HepG2 (cell line): ENCODE data around the gene SMURF2. TPM values are rescaled to one million over a fixed set of nuclear protein-coding genes. Genes with fewer than 3 reads are reported as not detected.
A peak's percentile ranks its signal among the peaks of the same experiment; 100 is the strongest.

Source experiments
- ETV5 ChIP-seq: IDR thresholded peaks from 2 replicates; pipeline ENCODE4 v1.6.1; 2018; ENCODE audit warnings: missing biosample characterization, missing genetic modification reagents, inconsistent platforms, borderline replicate concordance
- HOXA3 ChIP-seq: sonication (generic); formaldehyde crosslinking; IDR thresholded peaks from 2 replicates; pipeline ENCODE4 v1.5.0; 2020; ENCODE audit warnings: missing genetic modification reagents
- LCORL ChIP-seq, 2 experiments: fragments of 450-650 bp in 1 of 2; sonication (generic) in 1 of 2; formaldehyde crosslinking in 1 of 2; IDR thresholded peaks; 2 replicates each; pipeline versions ENCODE4 v1.5.0 to v1.6.1; 2017 to 2020; ENCODE audit warnings: antibody characterized with exemption in 1 of 2, missing genetic modification reagents in 1 of 2
- MAFK ChIP-seq, 2 experiments: IDR thresholded peaks in 1 of 2; conservative IDR thresholded peaks in 1 of 2; 2 replicates each; pipeline ENCODE4 v1.6.1; 2011; ENCODE audit warnings: improper control_type of control experiment in 2 of 2, low read length in 2 of 2
- PPARG ChIP-seq: conservative IDR thresholded peaks from 2 replicates; pipeline ENCODE4 v1.6.1; 2016; ENCODE audit warnings: missing biosample characterization, missing genetic modification reagents
- PRPF4 ChIP-seq: fragments of 200-400 bp; formaldehyde crosslinking; IDR thresholded peaks from 2 replicates; pipeline ENCODE4 v1.6.1; 2016; ENCODE audit warnings: low read length, low read depth; ENCODE audit not compliant: poor library complexity, severe bottlenecking
- RCOR2 ChIP-seq: IDR thresholded peaks from 2 replicates; pipeline ENCODE4 v1.6.1; 2016; ENCODE audit warnings: missing biosample characterization, missing genetic modification reagents
- SAP130 ChIP-seq: IDR thresholded peaks from 2 replicates; pipeline ENCODE4 v1.6.1; 2016; ENCODE audit warnings: low read depth
- SMC3 ChIP-seq: IDR thresholded peaks from 2 replicates; pipeline ENCODE4 v1.6.1; 2011; ENCODE audit warnings: low read length, improper control_type of control experiment
- SOX6 ChIP-seq, 2 experiments: fragments of 450-650 bp in 1 of 2; sonication (generic) in 1 of 2; formaldehyde crosslinking in 1 of 2; IDR thresholded peaks; 2 replicates each; pipeline versions ENCODE4 v1.4.0 to v1.6.1; 2017 to 2020; ENCODE audit warnings: antibody characterized with exemption in 1 of 2, mild to moderate bottlenecking in 1 of 2, missing genetic modification reagents in 1 of 2
- SPEN ChIP-seq: sonication (generic); formaldehyde crosslinking; IDR thresholded peaks from 2 replicates; pipeline ENCODE4 v1.5.1; 2020; ENCODE audit warnings: low read depth, mild to moderate bottlenecking, missing genetic modification reagents
- YY1 ChIP-seq: IDR thresholded peaks from 2 replicates; pipeline ENCODE4 v1.6.1; 2011; ENCODE audit warnings: low read length, low read depth, moderate library complexity, mild to moderate bottlenecking; ENCODE audit not compliant: insufficient read depth, insufficient replicate concordance
- ZC3H4 ChIP-seq: sonication (generic); formaldehyde crosslinking; IDR thresholded peaks from 2 replicates; pipeline ENCODE4 v1.4.0; 2020; ENCODE audit warnings: missing genetic modification reagents, borderline replicate concordance
- ZNF333 ChIP-seq: sonication (generic); formaldehyde crosslinking; IDR thresholded peaks from 2 replicates; pipeline ENCODE4 v1.4.0; 2020; ENCODE audit warnings: mild to moderate bottlenecking, missing genetic modification reagents, borderline replicate concordance
- ZNF496 ChIP-seq: sonication (generic); formaldehyde crosslinking; IDR thresholded peaks from 2 replicates; pipeline ENCODE4 v1.8.1; 2023; ENCODE audit warnings: mild to moderate bottlenecking, moderate library complexity, missing genetic modification reagents; ENCODE audit not compliant: insufficient replicate concordance
- ZNF543 ChIP-seq: sonication (generic); formaldehyde crosslinking; IDR thresholded peaks from 2 replicates; pipeline ENCODE4 v1.4.0; 2020; ENCODE audit warnings: mild to moderate bottlenecking, missing genetic modification reagents
- polyA plus RNA-seq, 8 experiments: library from polyadenylated mRNA; depleted of rRNA in 3 of 8; stranded (reverse) in 7 of 8; unstranded in 1 of 8; fragments of >200 nt; fragmentation: Illumina TruSeq in 4 of 8; extraction: Trizol in 4 of 8; gene quantifications; 2 replicates each; pipeline versions ENCODE4 v1.2.1 to v1.2.3, GENCODE V29; 2011 to 2016; ENCODE audit warnings: low read depth in 4 of 8, missing spikeins in 1 of 8, mixed read lengths in 1 of 8; ENCODE audit not compliant: insufficient read depth in 1 of 8
- total RNA-seq, 5 experiments: library from RNA; depleted of rRNA; stranded (reverse); fragments of >200 nt; fragmentation: Illumina TruSeq; extraction: Trizol; gene quantifications; 2 replicates each; pipeline ENCODE4 v1.2.3, GENCODE V29; 2016; ENCODE audit warnings: low read depth in 1 of 5
- TF ChIP-seq, protein P1 (sequence below): sonication (generic); formaldehyde crosslinking; IDR thresholded peaks from 2 replicates; pipeline ENCODE4 v1.4.0; 2020; ENCODE audit warnings: mild to moderate bottlenecking, missing genetic modification reagents
- TF ChIP-seq, protein P2 (sequence below): sonication (generic); formaldehyde crosslinking; IDR thresholded peaks from 2 replicates; pipeline ENCODE4 v1.5.1; 2020; ENCODE audit warnings: mild to moderate bottlenecking, moderate library complexity, missing genetic modification reagents
- TF ChIP-seq, protein P3 (sequence below): sonication (generic); formaldehyde crosslinking; IDR thresholded peaks from 2 replicates; pipeline ENCODE4 v1.4.0; 2020; ENCODE audit warnings: missing genetic modification reagents, borderline replicate concordance

The SMURF2 gene
- total and polyA plus RNA-seq, 2 of the 13 experiments (the other 11 are each of a cell fraction or from before 2014, with no cell fraction given) = 14.9 to 24.3 TPM

DNA sequence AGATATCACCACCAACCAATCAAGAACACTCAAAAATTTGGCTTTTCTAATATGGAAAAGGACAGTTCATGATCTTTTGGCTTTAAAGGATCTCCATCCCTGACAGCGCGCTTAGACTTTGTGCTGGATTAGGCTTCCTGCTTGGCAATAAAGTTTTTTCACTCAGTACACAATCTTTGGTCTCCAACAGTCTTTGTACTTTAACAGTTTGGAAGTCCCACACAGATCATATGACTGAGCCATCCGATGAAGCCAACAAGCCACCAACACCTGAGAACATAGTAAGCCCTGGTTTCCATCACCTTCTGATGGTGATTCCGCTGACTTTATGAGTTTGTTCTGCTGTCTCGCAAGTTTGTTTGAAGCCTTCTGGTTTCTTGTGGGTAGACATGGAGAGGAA, 34.3 kb downstream of the SMURF2 start (continued):
- TF ChIP-seq RCOR2 (CRISPR knock-in tag) (0 out of 2 replicates have a peak, but pooled peaks have one; percentile 56), SPEN (CRISPR knock-in tag) (0 out of 2 replicates have a peak, but pooled peaks have one; percentile 30), SMC3 (no peak), MAFK (conservative IDR thresholded peaks at IDR 0.05 in 1 of 2, IDR thresholded peaks at IDR 0.05 in 1 of 2; ENCODE audit: low read length in 2 of 2) (no peak), SAP130 (peak; percentile 46; the same call in 1 of the 2 replicates), YY1 (no peak), ETV5 (CRISPR knock-in tag) (peak; percentile 34; the same call in 1 of the 2 replicates), ZC3H4 (CRISPR knock-in tag) (no peak), HOXA3 (0 out of 2 replicates have a peak, but pooled peaks have one; percentile 46), LCORL (IDR thresholded peaks at IDR 0.05) (no peak), LCORL (CRISPR knock-in tag; IDR thresholded peaks at IDR 0.05) (0 out of 2 replicates have a peak, but pooled peaks have one; percentile 23), ZNF333 (CRISPR knock-in tag) (no peak), PPARG (CRISPR knock-in tag) (no peak), SOX6 (IDR thresholded peaks at IDR 0.05) (no peak), SOX6 (CRISPR knock-in tag; IDR thresholded peaks at IDR 0.05) (0 out of 2 replicates have a peak, but pooled peaks have one; percentile 23), PRPF4 (no peak), ZNF496 (no peak), ZNF543 (CRISPR knock-in tag) (no peak)
- TF ChIP-seq, protein P1, sequence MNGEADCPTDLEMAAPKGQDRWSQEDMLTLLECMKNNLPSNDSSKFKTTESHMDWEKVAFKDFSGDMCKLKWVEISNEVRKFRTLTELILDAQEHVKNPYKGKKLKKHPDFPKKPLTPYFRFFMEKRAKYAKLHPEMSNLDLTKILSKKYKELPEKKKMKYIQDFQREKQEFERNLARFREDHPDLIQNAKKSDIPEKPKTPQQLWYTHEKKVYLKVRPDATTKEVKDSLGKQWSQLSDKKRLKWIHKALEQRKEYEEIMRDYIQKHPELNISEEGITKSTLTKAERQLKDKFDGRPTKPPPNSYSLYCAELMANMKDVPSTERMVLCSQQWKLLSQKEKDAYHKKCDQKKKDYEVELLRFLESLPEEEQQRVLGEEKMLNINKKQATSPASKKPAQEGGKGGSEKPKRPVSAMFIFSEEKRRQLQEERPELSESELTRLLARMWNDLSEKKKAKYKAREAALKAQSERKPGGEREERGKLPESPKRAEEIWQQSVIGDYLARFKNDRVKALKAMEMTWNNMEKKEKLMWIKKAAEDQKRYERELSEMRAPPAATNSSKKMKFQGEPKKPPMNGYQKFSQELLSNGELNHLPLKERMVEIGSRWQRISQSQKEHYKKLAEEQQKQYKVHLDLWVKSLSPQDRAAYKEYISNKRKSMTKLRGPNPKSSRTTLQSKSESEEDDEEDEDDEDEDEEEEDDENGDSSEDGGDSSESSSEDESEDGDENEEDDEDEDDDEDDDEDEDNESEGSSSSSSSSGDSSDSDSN (CRISPR knock-in tag) = no peak
- TF ChIP-seq, protein P2, sequence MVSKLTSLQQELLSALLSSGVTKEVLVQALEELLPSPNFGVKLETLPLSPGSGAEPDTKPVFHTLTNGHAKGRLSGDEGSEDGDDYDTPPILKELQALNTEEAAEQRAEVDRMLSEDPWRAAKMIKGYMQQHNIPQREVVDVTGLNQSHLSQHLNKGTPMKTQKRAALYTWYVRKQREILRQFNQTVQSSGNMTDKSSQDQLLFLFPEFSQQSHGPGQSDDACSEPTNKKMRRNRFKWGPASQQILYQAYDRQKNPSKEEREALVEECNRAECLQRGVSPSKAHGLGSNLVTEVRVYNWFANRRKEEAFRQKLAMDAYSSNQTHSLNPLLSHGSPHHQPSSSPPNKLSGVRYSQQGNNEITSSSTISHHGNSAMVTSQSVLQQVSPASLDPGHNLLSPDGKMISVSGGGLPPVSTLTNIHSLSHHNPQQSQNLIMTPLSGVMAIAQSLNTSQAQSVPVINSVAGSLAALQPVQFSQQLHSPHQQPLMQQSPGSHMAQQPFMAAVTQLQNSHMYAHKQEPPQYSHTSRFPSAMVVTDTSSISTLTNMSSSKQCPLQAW = 0 out of 2 replicates have a peak, but pooled peaks have one; percentile 47
- TF ChIP-seq, protein P3, sequence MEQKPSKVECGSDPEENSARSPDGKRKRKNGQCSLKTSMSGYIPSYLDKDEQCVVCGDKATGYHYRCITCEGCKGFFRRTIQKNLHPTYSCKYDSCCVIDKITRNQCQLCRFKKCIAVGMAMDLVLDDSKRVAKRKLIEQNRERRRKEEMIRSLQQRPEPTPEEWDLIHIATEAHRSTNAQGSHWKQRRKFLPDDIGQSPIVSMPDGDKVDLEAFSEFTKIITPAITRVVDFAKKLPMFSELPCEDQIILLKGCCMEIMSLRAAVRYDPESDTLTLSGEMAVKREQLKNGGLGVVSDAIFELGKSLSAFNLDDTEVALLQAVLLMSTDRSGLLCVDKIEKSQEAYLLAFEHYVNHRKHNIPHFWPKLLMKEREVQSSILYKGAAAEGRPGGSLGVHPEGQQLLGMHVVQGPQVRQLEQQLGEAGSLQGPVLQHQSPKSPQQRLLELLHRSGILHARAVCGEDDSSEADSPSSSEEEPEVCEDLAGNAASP (CRISPR knock-in tag) = no peak
